HG03469 (cell line): Measurements from ENCODE around the gene SUSD4.

Experiments
- ATAC-seq: cut with Tn5 transposase; IDR thresholded peaks from one replicate; pipeline ENCODE4 v1.9.1; 2021; ENCODE audit warnings: mild to moderate bottlenecking, moderate library complexity, moderate number of reproducible peaks; ENCODE audit not compliant: unreplicated experiment

Gene SUSD4

DNA sequence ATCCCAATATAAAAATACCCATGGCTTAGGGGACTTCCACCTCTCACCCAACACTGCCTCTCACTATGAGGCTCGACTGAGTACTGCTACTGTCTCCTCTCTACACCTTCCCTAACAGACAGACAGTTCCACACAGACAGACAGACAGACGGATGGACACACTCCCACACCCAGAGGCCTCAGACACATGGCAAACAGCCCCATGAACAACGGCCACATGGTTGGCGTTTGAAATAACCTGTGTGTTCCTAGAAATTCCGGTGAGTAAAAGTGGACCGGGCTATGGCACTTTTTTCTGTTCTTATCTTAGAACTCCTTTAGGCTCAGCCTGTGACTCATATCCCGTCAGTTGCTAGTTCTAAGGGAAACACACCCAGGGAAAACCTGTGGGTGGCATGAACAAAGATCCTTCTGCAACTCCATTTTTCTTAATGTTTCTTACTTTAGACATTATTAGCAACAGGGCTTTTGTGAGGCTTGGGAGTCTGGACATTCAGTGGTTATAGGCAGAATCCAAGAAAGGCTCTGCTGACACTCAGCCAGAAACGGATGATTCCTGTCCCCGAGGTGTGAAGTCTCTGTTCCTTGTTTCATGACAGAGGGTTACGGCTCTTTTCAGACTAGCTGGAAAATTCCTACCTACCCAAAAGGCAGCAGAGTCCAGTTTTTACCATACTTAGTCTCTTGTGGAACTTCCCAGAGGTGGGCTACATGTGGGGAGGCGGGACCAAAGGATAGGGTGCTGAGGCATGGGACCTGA lies 130.4 kb downstream of the SUSD4 start:
- ATAC-seq: no peak

- ATAC-seq: no peak
Observed at GRCh38 chr1:223233019-223233409, 131.0 kb downstream of the SUSD4 start.

GRCh38 chr1:223231581-223231980 lies 132.4 kb downstream of the SUSD4 start:
- no peak for ATAC-seq

GRCh38 chr1:223231011-223231572 lies 132.9 kb downstream of the SUSD4 start:
- no peak for ATAC-seq

- no peak for ATAC-seq
Observed at GRCh38 chr1:223230161-223230881, 133.7 kb downstream of the SUSD4 start.

DNA sequence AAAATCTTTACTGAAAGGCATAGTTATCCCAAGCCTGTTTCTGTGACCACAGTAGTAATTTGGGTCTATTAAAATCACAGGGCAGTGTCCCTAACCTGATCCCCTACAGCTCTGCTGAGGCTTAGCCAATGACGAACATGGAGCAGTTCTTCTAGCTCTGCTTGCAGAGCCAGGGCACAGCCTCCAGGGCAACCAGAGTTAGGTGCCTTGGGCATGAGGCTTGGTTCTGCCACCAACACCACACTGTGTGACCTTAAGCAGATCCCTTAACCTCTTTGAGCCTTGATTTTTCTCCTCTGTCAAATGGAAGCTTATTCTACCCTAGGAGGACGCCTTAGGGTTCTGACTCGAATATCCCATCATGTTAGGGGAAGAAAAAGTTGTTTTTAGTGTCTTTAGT lies 134.2 kb downstream of the SUSD4 start:
- ATAC-seq: no peak

DNA sequence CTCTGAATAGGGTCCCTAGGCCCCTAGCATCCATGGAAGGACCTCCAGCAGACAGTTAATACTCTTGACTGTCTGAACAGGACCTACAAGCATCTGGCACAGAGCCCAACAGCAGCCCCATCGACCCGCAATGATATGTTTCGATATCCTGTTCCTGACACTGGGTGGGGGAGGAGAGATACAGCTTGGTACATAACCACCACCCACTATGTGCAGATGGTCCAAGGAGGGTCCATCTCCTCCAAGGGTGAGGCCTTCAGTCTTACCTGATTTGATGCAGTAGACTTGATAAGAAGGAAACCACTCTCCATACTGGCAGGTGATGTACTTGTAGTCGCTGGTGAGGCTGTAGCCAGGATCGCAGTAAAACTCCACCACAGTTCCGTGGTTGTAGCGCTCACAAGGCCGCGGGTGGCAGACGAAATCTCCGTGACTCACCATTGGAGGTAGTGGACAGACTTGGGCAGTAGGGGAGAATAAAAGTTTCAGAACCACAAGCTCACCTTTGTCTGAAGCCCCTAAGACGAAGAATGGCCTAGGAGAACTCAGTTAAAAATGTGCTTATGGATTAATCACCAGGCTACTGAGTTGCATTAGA lies 134.9 kb downstream of the SUSD4 start:
- no peak for ATAC-seq

GRCh38 chr1:223228201-223228600 lies 135.8 kb downstream of the SUSD4 start:
- no peak for ATAC-seq

- ATAC-seq: no peak
Observed at GRCh38 chr1:223227486-223228196, 136.3 kb downstream of the SUSD4 start.

DNA sequence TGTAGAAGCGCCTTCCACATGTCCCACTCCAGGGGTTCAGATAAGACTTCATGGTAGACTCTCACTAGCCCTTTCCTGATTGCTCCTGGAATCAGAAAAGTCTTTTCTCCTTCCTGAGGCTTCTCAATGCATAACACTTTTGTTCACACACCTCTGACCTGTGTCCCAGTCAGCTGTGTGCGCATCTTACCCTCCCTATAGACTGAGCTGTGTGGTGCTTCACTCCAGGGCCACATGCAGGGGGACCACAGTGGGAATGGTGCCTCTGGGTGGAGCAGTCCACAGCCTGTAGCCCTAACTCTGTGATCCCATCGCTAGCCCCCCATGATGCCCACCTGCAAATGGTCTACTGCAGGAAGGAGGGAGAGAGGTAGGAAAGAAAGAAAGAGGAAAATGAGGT lies 136.9 kb downstream of the SUSD4 start:
- no peak for ATAC-seq

DNA sequence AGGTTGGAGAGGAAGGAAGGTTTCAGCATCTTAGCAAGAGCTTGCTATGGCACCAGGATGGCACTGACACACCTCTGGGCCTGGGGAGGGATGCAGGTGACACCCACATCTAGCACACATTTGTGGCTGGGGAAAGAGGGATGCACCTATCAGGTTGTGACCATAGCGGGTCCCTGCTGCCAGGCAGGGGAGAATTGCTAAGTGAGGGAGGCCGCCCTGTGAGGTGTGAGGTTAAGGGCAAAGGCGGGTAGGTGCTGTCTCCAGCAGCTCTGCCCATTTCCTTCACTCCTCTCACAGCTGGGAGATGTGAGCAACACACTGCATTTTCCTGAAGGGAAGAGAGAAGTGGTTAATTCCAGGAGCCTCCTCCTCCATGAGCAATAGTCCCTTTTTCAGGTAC lies 137.7 kb downstream of the SUSD4 start:
- ATAC-seq: no peak

GRCh38 chr1:223225481-223225880 lies 138.5 kb downstream of the SUSD4 start:
- ATAC-seq: no peak

GRCh38 chr1:223225061-223225460 lies 138.9 kb downstream of the SUSD4 start:
- ATAC-seq: no peak

- no peak for ATAC-seq
Observed at GRCh38 chr1:223224465-223224864, 139.5 kb downstream of the SUSD4 start.

DNA sequence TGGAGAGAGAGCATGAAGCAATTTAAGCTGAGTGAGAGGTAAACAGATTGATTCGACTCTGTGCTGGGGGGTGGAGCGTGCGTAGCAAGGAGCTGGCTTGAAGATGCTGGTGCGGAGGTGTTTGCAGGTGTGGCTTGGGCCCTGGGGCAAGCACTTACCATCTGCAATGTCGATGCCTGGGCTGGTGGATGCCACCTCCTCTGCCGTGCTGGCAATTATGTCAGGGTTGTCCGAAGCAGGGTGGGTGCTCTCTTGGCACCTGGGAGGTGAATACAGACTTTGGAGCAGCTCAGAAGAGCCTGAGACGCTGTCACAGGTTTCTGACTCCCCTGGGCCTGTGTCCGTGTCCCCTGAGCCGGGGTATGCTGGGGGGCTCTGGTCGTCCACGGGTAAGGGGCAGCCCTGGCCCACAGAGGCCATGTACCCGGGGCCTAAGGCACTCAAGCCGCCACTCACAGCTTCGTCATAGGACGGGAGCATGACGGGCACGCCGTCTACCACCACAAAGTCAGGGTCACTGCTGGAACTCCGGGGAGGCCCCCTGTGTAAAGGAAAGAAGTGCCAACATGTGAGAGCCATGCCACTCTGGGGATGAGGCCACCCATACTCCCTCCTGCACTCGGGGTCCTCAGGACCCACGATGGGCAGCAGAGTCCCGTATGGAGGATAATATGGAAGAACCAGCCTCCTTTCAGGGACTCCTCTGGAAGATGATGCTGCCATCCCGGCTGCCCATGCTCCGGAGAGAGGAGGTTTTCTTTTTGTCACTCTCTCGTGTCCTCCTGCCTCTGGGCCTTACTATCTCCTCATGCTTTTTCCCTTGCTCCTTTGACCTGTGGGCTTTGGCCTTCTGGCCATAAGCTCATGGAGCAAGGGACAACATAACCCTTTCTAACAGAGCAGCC lies 140.6 kb downstream of the SUSD4 start:
- ATAC-seq: no peak

- no peak for ATAC-seq
Observed at GRCh38 chr1:223222377-223222776, 141.6 kb downstream of the SUSD4 start.

GRCh38 chr1:223221686-223222085 lies 142.3 kb downstream of the SUSD4 start:
- no peak for ATAC-seq

- ATAC-seq: no peak
Observed at GRCh38 chr1:223219846-223220610, 143.9 kb downstream of the SUSD4 start.

DNA sequence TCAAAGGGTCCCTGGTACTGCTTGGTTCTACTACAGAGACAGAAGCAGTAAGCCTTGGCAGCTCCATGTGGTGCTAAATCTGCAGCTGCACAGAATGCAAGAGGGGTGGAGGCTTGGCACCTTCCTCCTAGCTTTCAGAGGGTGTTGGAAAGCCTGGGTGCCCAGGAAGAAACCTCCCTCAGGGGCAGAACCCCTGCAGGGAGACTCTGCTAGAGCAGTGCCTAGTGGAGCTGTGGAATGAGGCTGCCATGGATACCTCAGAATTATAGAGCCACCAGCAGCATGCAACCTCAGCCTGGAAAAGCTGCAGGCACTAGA lies 144.7 kb downstream of the SUSD4 start:
- no peak for ATAC-seq
